GM23338 (cell line): ENCODE results near the gene CDH4.

ENCODE experiments used
- CREB1 ChIP-seq: fragments of 250-450 bp; sonication (Bioruptor Pico); IDR thresholded peaks from 2 replicates; pipeline ENCODE4 v1.5.0; 2020; ENCODE audit warnings: low read depth, mild to moderate bottlenecking, moderate library complexity
- EZH2 ChIP-seq: fragments of 200-600 bp; sonication (generic); IDR thresholded peaks from one replicate; pipeline ENCODE4 v1.8.0; 2017; ENCODE audit warnings: antibody characterized with exemption, mild to moderate bottlenecking, low read depth; ENCODE audit not compliant: unreplicated experiment
- EZH2phosphoT487 ChIP-seq: fragments of 200-600 bp; sonication (generic); IDR thresholded peaks from one replicate; pipeline ENCODE4 v1.8.1; 2018; ENCODE audit warnings: antibody characterized with exemption; ENCODE audit not compliant: unreplicated experiment
- JUNB ChIP-seq: IDR thresholded peaks from one replicate; pipeline ENCODE4 v1.6.1; 2016; ENCODE audit warnings: antibody characterized with exemption; ENCODE audit not compliant: unreplicated experiment
- POLR2AphosphoS5 ChIP-seq: IDR thresholded peaks from 2 replicates; pipeline ENCODE4 v1.6.1; 2016; ENCODE audit warnings: antibody characterized with exemption, low read depth
- STAT1 ChIP-seq: IDR thresholded peaks from one replicate; pipeline ENCODE4 v1.6.1; 2016; ENCODE audit warnings: antibody characterized with exemption; ENCODE audit not compliant: unreplicated experiment
- ZNF331 ChIP-seq: fragments of 250-450 bp; sonication (Bioruptor Pico); IDR thresholded peaks from 2 replicates; pipeline ENCODE4 v1.5.0; 2020; ENCODE audit warnings: low read depth, mild to moderate bottlenecking, moderate library complexity
- TF ChIP-seq, protein P1 (sequence below), 2 experiments: fragments of 200-600 bp in 1 of 2; sonication (generic) in 1 of 2; conservative IDR thresholded peaks; 2 replicates each; pipeline versions ENCODE4 v1.5.1 to v1.6.1; 2016 to 2017; ENCODE audit warnings: antibody characterized with exemption in 2 of 2, low read depth in 2 of 2, mild to moderate bottlenecking in 2 of 2, moderate library complexity in 1 of 2
- TF ChIP-seq, protein P2 (sequence below): IDR thresholded peaks from one replicate; pipeline ENCODE4 v1.6.1; 2018; ENCODE audit warnings: antibody characterized with exemption; ENCODE audit not compliant: unreplicated experiment
- TF ChIP-seq, protein P3 (sequence below): IDR thresholded peaks from 2 replicates; pipeline ENCODE4 v1.6.1; 2016; ENCODE audit warnings: antibody characterized with exemption

DNA sequence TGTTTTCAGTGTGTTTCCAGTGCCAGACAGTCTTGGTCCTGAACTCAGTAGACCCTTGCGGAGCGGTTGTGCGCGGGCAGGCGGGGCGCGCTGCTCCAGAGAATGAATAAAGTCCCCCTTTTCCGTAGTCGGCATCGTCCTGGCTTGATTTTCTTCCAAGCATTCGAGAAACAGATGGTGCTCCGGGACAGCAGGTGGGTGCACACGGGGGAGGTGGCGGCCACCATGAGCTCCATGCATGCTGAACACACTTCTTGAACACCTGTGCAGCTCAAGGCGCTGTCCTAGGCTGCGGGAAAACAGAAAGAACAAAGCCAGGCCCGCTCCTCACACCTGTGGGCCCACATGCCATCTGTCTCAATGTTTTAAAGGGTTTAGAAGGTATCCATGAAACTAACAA, 688.4 kb downstream of the CDH4 start:
- TF ChIP-seq, protein P1, sequence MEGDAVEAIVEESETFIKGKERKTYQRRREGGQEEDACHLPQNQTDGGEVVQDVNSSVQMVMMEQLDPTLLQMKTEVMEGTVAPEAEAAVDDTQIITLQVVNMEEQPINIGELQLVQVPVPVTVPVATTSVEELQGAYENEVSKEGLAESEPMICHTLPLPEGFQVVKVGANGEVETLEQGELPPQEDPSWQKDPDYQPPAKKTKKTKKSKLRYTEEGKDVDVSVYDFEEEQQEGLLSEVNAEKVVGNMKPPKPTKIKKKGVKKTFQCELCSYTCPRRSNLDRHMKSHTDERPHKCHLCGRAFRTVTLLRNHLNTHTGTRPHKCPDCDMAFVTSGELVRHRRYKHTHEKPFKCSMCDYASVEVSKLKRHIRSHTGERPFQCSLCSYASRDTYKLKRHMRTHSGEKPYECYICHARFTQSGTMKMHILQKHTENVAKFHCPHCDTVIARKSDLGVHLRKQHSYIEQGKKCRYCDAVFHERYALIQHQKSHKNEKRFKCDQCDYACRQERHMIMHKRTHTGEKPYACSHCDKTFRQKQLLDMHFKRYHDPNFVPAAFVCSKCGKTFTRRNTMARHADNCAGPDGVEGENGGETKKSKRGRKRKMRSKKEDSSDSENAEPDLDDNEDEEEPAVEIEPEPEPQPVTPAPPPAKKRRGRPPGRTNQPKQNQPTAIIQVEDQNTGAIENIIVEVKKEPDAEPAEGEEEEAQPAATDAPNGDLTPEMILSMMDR (conservative IDR thresholded peaks at IDR 0.05; ENCODE audit: low read depth in 2 of 2): no peak
- no peak for TF ChIP-seq EZH2
- TF ChIP-seq CREB1 (CRISPR knock-in tag): no peak
- no peak for TF ChIP-seq EZH2phosphoT487
- TF ChIP-seq, protein P2, sequence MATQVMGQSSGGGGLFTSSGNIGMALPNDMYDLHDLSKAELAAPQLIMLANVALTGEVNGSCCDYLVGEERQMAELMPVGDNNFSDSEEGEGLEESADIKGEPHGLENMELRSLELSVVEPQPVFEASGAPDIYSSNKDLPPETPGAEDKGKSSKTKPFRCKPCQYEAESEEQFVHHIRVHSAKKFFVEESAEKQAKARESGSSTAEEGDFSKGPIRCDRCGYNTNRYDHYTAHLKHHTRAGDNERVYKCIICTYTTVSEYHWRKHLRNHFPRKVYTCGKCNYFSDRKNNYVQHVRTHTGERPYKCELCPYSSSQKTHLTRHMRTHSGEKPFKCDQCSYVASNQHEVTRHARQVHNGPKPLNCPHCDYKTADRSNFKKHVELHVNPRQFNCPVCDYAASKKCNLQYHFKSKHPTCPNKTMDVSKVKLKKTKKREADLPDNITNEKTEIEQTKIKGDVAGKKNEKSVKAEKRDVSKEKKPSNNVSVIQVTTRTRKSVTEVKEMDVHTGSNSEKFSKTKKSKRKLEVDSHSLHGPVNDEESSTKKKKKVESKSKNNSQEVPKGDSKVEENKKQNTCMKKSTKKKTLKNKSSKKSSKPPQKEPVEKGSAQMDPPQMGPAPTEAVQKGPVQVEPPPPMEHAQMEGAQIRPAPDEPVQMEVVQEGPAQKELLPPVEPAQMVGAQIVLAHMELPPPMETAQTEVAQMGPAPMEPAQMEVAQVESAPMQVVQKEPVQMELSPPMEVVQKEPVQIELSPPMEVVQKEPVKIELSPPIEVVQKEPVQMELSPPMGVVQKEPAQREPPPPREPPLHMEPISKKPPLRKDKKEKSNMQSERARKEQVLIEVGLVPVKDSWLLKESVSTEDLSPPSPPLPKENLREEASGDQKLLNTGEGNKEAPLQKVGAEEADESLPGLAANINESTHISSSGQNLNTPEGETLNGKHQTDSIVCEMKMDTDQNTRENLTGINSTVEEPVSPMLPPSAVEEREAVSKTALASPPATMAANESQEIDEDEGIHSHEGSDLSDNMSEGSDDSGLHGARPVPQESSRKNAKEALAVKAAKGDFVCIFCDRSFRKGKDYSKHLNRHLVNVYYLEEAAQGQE: no peak
- no peak for TF ChIP-seq POLR2AphosphoS5
- TF ChIP-seq JUNB: no peak
- no peak for TF ChIP-seq ZNF331 (CRISPR knock-in tag)
- no peak for TF ChIP-seq STAT1
- TF ChIP-seq, protein P3, sequence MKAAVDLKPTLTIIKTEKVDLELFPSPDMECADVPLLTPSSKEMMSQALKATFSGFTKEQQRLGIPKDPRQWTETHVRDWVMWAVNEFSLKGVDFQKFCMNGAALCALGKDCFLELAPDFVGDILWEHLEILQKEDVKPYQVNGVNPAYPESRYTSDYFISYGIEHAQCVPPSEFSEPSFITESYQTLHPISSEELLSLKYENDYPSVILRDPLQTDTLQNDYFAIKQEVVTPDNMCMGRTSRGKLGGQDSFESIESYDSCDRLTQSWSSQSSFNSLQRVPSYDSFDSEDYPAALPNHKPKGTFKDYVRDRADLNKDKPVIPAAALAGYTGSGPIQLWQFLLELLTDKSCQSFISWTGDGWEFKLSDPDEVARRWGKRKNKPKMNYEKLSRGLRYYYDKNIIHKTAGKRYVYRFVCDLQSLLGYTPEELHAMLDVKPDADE: no peak
